Measurements from ENCODE around the gene TMEM125. TPM values are rescaled to one million over a fixed set of nuclear protein-coding genes. Genes with fewer than 3 reads are reported as not detected.

Gene TMEM125
- polyA plus RNA-seq, 3 donors, result not detected

DNA sequence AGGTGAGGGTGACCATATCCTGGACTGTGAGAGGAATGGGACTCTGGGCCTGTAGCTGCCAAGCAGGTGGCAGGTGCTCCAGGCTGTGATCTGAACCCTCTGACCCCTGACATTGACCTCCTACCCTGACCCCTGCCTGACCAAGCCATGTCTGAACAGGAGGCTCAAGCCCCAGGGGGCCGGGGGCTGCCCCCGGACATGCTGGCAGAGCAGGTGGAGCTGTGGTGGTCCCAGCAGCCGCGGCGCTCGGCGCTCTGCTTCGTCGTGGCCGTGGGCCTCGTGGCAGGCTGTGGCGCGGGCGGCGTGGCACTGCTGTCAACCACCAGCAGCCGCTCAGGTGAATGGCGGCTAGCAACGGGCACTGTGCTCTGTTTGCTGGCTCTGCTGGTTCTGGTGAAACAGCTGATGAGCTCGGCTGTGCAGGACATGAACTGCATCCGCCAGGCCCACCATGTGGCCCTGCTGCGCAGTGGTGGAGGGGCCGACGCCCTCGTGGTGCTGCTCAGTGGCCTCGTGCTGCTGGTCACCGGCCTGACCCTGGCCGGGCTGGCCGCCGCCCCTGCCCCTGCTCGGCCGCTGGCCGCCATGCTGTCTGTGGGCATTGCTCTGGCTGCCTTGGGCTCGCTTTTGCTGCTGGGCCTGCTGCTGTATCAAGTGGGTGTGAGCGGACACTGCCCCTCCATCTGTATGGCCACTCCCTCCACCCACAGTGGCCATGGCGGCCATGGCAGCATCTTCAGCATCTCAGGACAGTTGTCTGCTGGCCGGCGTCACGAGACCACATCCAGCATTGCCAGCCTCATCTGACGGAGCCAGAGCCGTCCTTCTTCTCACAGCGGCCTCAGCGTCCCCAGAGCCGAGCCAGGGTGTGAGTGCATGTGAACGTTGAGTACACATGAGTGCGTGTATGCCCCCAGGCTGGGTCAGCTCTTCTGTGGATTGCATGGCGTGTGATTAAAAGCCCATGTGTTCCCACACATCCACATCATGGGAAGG is 3.1 kb downstream of the TMEM125 start:
- H4K20me1 ChIP-seq (ENCODE audit: insufficient read depth, low read length), result no peaks in the 10 kb centered on the region

DNA sequence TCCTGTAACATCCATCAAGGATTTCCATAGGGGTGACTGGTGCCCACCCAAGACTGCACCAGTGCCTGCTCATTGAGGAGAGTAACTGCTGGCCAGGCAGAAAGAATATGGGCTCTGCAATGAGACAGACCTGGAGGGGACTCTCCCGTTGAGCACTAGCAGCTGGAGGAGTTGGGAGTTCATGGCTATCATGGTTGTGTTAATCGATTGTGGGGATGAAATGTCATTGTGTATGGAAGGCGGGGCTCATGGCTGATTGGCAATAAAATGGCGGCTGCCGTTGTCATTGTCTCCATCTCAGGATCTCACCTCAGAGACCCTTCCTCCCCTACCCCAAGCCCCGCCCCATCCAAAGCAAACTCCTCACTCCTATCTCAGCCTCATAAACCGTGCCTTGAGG is 3.9 kb downstream of the TMEM125 start:
- Histone ChIP-seq H3K9me3 (replicated peaks in 1 of 2; ENCODE audit: control insufficient read depth in 1 of 2, insufficient read depth in 1 of 2, low read length in 2 of 2) (no peaks in the 10 kb centered on the region), H3K79me2 (ENCODE audit: insufficient read depth, low read length) (no peaks in the 10 kb centered on the region), H3K27me3 (ENCODE audit: control insufficient read depth in 2 of 2, insufficient read depth in 2 of 2, low read length in 2 of 2) (no peaks in the 10 kb centered on the region), H4K20me1 (ENCODE audit: insufficient read depth, low read length) (no peaks in the 10 kb centered on the region), H2AFZ (ENCODE audit: insufficient read depth, low read depth, low read length, poor library complexity, severe bottlenecking) (peak overlapping the region; percentile 88), H3K4me3 (replicated peaks in 1 of 3; ENCODE audit: low read depth in 2 of 3, low read length in 3 of 3) (no peak overlapping the region), H3K4me1 (ENCODE audit: control insufficient read depth in 1 of 2, insufficient read depth in 2 of 2, low read length in 2 of 2) (peaks cover 18 to 22% of the 10 kb centered on the region in 2 donors), H3K36me3 (replicated peaks in 1 of 2; ENCODE audit: control insufficient read depth in 1 of 2, insufficient read depth in 2 of 2, low read length in 2 of 2) (no peaks in the 10 kb centered on the region), H3K4me2 (replicated peaks; ENCODE audit: extremely low read depth, low read length, poor library complexity, severe bottlenecking) (no peak overlapping the region), H3K27ac (ENCODE audit: low read depth in 1 of 2, low read length in 2 of 2) (no peak overlapping the region), H3K9ac (ENCODE audit: insufficient read depth, low read length, poor library complexity, severe bottlenecking) (no peak overlapping the region)
- H3K27ac Mint-ChIP-seq, result no peak overlapping the region
- no peak for DNase-seq
- peaks cover 26% of the 10 kb centered on the region for H3K4me1 Mint-ChIP-seq
- H3K9me3 Mint-ChIP-seq, result peaks cover 0 to 6% (median 3%) of the 10 kb centered on the region in 7 donors
- H3K4me3 Mint-ChIP-seq, result no peak overlapping the region
- intact Hi-C loops (cut with micrococcal nuclease), result no loop called here
- 78% methylated on average over 1 of the region's 7 CpGs for WGBS (ENCODE audit: insufficient coverage)
- H3K27me3 Mint-ChIP-seq (ENCODE audit: low read depth in 3 of 3), result peaks cover 3 to 13% (median 5%) of the 10 kb centered on the region in 3 donors
- H3K36me3 Mint-ChIP-seq, result no peaks in the 10 kb centered on the region
- TF ChIP-seq, protein P1, sequence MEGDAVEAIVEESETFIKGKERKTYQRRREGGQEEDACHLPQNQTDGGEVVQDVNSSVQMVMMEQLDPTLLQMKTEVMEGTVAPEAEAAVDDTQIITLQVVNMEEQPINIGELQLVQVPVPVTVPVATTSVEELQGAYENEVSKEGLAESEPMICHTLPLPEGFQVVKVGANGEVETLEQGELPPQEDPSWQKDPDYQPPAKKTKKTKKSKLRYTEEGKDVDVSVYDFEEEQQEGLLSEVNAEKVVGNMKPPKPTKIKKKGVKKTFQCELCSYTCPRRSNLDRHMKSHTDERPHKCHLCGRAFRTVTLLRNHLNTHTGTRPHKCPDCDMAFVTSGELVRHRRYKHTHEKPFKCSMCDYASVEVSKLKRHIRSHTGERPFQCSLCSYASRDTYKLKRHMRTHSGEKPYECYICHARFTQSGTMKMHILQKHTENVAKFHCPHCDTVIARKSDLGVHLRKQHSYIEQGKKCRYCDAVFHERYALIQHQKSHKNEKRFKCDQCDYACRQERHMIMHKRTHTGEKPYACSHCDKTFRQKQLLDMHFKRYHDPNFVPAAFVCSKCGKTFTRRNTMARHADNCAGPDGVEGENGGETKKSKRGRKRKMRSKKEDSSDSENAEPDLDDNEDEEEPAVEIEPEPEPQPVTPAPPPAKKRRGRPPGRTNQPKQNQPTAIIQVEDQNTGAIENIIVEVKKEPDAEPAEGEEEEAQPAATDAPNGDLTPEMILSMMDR (IDR thresholded peaks at IDR 0.05), result no peak

More for the DNA sequence above, 3.1 kb downstream of the TMEM125 start:
- no peak overlapping the region for H3K4me3 ChIP-seq (replicated peaks in 1 of 3; ENCODE audit: low read depth in 2 of 3, low read length in 3 of 3)
- H2AFZ ChIP-seq (ENCODE audit: insufficient read depth, low read depth, low read length, poor library complexity, severe bottlenecking), result no peak overlapping the region
- H3K79me2 ChIP-seq (ENCODE audit: insufficient read depth, low read length), result no peaks in the 10 kb centered on the region
- peak overlapping the region in 1 of 7 donors; percentile 58 for H3K27ac Mint-ChIP-seq
- H3K9ac ChIP-seq (ENCODE audit: insufficient read depth, low read length, poor library complexity, severe bottlenecking), result no peak overlapping the region
- peaks cover 26% of the 10 kb centered on the region for H3K4me1 Mint-ChIP-seq
- no peak overlapping the region for H3K4me3 Mint-ChIP-seq
- intact Hi-C loops (cut with micrococcal nuclease), result no loop called here
- H3K36me3 Mint-ChIP-seq, result no peaks in the 10 kb centered on the region
- no peaks in the 10 kb centered on the region for H3K9me3 ChIP-seq (replicated peaks in 1 of 2; ENCODE audit: control insufficient read depth in 1 of 2, insufficient read depth in 1 of 2, low read length in 2 of 2)
- H3K27me3 Mint-ChIP-seq (ENCODE audit: low read depth in 3 of 3), result peaks cover 3 to 13% (median 7%) of the 10 kb centered on the region in 3 donors
- peaks cover 18 to 22% of the 10 kb centered on the region in 2 donors for H3K4me1 ChIP-seq (ENCODE audit: control insufficient read depth in 1 of 2, insufficient read depth in 2 of 2, low read length in 2 of 2)
- H3K36me3 ChIP-seq (replicated peaks in 1 of 2; ENCODE audit: control insufficient read depth in 1 of 2, insufficient read depth in 2 of 2, low read length in 2 of 2), result no peaks in the 10 kb centered on the region
- 98% methylated on average over 41 of the region's 46 CpGs for WGBS (ENCODE audit: insufficient coverage)
- H3K27me3 ChIP-seq (ENCODE audit: control insufficient read depth in 2 of 2, insufficient read depth in 2 of 2, low read length in 2 of 2), result no peaks in the 10 kb centered on the region
- peaks cover 0 to 6% (median 3%) of the 10 kb centered on the region in 7 donors for H3K9me3 Mint-ChIP-seq
- H3K4me2 ChIP-seq (replicated peaks; ENCODE audit: extremely low read depth, low read length, poor library complexity, severe bottlenecking), result no peak overlapping the region
- TF ChIP-seq, protein P1 (IDR thresholded peaks at IDR 0.05), result no peak
- no peak overlapping the region for H3K27ac ChIP-seq (ENCODE audit: low read depth in 1 of 2, low read length in 2 of 2)
- no peak for DNase-seq

Data from CD14-positive monocyte (primary cell).